Measurements from ENCODE around the gene ENO4.

Gene ENO4

DNA sequence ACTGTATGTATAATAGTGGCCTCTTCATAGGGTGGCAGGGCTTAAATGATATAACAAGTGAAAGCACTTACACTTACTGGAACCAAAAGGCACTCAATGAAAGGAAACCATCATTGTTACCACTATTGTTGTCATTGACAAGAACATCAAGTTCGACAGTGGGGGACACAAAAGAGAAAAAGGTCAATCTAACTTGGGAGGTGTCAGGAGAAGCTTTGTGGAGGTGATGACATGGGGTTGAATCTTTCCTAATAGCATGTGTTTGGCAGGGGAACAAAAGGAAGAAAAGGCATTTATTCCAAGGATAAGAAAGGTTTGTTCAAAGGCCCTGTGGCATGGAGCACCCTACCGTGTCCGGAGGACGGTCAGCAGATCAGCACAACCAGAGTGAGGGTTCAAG is 18.2 kb upstream of the ENO4 start:
- DNase-seq = no peak

DNA sequence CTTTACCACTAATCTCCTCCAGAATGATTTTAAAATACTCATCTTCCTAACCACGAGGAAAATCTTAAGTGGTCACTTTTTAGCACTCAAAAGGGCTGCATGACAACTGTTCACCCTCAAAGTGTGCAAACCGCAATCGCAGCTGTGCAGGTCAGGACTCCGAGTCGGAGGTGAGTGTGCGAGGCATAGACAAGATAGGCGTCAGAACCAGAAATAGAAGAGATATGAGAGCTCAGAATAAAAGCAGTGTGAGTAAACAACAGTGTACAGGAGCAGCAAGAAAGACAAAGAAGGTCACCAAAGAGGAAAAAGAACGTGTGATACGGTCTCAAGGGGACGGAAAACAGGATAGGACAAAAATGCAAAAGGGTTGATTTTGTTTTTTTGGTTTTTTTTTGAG is 17.5 kb upstream of the ENO4 start:
- no peak for DNase-seq

DNA sequence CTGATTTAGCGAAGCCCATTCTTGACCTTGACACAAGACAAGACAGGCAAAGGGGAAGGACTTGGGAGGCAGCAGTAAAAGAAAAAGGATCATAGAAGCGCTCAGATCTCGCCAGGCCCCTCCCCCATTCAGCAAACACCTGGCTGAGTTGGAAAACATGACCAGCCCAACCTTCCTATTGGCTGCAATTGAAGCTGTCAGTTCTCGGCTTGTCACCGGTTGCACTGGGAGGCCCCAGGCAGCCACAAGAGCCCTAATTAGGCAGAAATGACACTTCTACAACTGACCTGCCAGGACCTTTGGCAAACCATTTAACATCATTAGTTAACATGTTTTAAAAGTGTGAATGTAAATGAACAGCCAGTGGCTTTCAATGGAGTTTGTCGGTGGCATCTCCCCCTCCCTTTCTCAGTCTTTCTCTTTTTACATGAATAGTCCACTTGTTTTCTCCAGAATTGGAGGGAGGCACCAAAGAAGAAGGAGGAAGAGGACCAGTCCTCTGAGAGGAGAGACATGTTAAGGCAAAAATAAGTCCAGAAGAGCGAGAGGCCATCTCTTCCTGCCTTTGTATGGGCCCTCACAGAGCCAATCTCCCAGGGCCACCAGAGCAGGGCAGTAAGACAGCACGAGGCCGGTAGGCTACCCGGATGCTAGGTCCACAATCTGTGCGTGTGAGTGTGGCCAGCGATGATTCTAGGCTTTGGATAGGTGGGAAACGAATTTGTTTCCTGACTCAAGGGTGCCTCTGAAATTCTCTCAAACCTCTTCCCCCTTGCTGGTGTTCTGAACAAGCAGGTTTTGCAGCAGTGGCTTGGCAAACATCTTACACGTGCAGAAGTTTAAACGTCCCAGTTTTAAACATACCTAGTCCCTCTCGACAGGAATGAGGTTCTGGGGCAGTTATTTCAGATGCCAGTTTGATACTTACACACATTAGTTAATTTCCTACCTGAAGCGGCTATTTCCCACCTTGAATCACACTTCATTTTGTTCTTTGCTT is 15.0 kb upstream of the ENO4 start:
- DNase-seq = peak; percentile 26

DNA sequence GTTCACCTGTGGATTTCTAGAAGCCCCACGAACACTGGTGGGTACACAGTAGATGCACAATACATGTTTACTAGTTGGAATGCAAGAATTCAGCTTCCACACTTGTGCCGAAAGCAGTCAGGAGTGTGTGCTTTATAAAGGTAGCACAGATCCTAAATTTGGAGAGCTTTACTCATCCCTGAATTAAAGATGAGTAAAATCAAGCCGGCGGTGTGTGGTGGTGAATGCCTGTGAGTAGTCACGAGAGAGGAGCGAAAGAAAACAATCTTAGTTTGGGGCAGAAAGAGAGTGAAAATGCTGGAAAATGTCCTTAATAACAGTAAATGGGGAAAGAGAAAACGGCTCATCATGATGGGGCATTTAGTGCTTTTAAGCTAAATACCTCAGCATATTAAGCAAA is 13.6 kb upstream of the ENO4 start:
- no peak for DNase-seq

DNA sequence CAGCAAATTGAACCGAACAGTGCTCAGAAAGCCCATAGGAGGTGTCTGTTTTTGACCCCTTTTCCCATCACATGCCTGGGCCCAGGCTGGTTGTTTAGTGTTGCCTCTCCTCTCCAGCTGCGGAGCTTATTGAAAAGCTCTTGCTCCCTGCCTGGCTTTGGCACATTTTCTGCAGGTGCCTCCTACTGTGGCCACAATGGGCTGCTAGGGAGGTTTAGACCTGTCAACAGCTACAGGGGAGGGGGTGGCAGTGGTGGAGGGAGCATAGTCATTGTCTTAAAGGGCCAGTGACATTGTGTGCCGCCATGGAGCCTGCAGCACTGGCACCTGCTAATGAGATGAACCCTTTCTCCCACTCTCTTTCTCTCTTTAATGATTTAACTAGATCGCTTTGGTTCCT is 13.2 kb upstream of the ENO4 start:
- peak; percentile 46 for DNase-seq

DNA sequence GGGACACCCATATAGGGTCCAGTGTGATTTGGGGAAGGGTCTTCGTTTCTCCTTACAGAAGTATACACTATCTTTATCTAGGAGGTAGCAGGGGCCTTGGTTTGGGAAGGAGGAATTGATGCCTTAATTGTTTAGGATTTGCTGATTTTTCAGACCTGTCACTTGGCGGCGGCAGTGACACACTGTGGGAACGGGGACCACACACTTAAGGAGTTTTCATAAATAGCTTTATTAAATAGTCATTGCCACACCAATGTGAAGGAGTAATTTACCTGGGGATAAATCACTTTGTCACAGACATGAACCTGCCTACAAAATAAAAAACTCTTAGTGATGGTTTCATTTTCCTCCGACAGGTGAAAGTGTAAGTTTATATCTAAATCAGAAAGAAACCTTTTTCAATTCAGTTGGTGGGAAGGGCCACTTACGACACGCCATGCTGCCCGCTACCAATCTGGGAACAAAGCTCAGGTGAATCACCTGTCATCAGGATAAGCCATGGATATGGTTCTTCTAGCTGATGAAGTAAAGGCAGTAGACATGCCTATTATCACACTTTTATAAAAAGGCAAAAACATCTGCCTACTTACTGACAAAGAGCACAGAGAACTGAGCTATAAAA is 12.3 kb upstream of the ENO4 start:
- DNase-seq = no peak

DNA sequence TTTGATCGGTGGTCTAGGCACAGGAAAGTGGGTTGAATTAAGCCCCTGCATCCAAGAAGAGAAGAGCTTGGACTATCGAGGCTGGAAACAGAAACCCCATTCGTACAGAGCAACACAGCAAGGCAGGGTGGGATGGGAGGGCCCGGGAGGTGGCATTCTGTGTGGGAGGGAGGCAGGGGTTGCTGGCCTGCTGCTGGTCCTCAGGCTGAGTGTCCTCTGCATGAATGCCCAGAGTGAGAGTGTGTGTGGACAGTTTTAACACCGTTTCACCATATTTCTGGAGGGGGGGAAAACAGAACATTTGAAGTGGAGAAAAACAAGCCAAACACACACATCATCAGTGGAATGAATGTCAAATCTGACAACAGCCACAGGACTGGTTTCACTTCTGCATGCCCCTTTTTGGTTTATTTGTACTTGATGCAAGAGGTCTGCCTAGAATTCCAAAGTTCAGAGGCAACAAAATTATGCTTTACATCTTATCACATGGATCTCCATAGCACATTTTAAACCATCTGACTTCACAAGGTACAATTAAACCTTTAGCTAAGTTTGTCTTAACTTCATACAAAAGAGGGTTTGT is 11.1 kb upstream of the ENO4 start:
- DNase-seq = no peak

DNA sequence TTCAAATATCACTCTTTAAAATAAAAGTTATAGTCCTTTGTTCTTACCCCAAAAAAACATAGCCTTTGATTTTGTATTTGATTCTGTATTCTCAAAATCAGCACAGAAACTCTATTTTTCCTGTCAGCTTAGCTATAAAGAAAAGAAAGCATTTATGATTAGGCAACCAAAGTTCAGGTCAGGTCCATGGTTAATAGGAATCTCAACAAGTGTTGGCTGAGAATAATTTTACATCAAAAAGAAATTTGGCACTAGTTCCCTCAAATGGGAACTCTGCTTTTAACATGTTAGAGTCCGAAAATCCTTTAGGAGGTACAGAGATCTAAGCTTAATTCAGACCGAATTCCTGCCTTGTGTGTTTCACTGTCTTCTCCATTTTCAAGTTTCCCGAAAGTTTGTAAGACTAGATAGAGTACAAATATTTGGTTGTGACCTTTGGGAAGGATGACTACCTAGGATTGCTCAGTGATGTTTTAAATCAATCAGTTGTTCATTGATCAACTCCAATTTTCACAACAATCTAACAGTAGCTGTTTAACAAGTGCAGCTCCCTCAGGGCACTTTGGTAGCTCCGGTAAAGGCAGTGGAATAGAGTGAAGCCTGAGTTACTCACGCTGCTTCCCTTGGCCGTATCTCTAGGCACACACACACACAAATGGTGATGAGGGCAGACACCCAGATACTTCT is 8.8 kb upstream of the ENO4 start:
- DNase-seq = no peak

DNA sequence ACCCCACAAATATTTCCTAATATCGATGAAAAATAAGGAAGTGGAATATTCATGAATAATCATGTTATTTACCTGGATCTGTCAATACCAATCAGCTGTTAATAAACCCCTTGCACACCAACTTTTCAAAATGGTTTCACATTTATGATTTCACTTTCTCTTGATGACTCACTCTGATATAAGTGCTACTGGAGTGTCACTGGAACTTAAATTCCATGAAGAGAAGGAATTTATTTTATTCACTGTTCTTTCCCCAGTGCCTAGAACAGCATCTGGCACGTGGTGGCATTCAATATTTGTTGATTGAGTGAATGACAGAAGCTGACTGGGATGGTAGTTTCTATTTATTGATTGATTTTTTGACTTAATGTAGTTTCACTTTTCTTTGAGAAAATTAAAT is 3.5 kb upstream of the ENO4 start:
- DNase-seq = no peak

DNA sequence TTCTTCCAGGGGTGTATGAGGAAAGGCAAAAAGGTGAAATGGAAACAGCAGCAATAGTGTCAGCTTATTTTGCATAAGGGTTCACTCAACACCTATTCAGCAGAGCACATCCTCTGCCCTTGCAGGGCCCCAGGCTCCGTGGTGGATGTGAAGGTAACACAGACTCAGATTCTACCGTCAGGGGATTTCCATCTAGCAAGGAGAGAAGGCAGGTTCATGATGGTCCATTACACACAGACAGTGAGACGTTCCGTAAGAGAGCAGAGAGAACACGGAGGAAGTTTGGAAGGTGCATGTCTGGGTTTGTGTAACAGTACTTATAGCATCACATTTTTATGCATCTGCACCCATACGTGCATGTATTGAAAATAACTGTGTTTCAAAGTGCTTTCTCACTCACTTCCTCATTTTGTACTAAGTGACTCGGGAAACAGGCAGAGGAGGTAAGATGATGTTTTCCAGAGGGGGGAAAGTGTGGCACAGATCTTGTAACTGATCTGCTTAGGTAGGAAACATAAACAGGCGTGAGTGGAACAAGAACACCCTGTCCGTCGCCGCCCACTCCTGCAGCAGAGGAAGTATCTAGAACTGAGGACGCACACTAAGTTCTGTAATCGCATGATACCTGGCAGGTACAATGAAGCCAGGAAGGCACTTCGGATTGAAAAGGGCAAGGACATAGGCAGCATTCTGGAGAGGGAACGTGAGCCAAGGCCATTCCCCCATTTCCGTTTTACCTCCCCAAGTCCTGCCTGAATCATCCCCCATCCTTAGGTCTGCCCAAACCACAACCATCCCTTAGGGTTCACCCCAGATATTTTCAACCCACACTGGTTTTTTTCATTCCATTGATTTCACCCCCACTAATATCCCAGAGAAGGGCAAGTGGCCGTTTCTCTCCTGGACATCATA is 1.0 kb upstream of the ENO4 start:
- DNase-seq = no peak

DNA sequence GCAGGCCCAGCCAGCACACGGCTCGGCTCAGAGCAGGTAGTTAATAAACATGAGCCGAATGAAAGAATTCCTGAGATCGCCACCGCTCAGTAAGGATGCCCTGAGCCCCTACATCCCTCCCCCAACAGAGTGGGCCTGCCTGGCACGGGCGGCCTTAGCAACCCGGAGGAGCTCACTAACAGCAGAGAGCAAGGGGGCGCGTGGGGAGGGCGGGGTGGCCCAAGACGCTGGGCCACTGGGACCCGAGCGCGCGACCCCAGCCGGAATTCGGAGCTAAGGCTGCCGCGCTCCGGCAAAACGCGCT is 403 bp upstream of the ENO4 start:
- no peak for DNase-seq

DNA sequence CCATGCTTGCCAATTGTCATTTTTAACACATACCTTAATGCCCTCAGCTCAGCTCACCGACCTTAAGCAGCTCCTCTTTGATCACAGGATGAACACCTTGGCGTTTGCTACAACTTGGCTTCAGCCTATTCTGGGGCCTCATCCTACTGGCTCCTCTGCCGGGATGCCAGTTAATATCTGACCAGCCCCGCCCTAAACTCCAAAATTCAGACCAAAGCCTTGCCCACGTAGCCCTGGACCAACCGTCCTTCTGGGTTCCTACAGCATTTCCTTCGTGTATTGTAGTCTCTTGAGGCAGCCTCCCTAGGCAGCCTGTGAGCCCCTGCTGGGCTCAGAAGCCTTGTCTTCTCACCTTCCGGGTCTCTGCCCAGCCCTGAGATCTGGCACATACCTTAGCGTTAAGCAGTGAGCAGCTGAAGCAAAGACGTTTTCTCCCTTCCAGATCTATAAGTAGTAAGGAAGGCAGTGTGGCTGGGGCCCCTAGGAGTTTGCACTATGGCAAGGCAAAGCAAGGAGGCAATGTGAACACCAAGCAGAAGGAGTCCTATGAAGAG is 836 bp downstream of the ENO4 start:
- no peak for DNase-seq

DNA sequence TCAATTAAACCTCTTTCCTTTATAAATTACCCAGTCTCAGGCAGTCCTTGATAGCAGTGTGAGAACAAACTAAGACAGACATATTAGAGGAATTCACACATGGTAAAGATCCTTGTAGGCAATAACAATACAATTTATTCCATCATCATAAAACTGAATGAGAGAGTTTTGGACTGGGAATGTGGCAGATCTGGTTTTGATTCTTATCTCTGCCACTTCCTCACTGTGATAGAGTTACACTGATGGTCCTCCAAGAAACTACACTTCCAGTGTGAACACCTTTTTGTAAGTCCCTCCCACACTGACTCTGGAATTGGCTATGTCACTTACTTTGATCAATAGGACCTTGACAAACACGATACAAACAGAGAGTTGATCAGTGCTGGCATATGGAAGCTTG is 2.9 kb downstream of the ENO4 start:
- no peak for DNase-seq

DNA sequence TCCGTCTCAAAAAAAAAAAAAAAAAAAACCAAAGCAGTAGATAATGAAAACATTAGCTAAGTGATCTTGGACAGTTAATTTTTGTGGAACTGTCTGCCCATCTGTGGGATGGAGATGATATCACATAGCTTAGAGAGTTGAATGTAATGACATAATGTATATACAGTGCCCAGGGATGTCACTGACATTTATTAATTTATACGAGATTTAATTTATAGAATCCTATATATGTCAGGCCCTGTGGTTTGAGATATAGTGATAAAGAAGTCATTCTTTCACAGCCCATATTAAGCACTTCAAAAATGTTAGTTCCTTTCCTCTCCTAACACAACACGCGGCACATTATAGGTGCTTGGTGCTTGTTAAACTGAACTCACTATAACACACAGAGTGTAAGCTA is 4.0 kb downstream of the ENO4 start:
- no peak for DNase-seq

DNA sequence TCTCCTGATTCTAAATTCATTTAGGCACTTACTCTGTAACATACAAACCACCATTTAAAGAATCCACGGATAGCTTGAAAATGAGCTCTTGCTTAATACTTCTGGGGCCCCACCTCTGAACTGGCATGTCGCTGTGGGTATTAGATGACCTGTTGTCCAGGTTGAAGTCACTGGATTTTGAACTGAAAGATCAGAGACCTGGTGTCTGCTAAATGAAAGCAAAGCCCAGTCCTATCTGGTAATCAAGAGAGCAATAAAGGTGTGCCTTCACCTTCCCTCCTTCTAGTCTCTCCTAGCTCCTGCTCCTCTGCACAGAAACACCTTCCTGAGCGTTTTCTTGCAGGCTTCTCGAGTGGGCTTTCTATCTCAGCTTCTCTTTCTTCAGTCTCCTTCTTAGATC is 4.4 kb downstream of the ENO4 start:
- DNase-seq = no peak

DNA sequence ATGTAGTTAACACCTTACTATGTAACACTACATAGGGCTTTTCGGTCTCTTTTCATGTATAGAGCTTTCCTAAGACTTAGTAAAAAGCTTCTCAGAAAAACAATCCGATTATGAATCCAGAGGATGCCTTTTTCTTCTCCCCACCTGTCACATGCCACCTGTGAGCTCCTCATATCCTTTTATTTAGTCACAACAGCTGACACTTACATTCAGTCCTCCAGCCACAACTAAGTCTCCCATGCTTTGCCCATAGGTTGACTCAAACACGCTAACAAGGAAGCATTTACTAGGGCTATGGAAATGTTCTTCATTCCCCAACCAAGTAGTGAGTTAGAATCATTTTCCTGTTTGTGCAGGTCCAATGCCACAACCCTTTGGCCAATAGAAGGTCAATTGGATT is 7.9 kb downstream of the ENO4 start:
- no peak for DNase-seq

DNA sequence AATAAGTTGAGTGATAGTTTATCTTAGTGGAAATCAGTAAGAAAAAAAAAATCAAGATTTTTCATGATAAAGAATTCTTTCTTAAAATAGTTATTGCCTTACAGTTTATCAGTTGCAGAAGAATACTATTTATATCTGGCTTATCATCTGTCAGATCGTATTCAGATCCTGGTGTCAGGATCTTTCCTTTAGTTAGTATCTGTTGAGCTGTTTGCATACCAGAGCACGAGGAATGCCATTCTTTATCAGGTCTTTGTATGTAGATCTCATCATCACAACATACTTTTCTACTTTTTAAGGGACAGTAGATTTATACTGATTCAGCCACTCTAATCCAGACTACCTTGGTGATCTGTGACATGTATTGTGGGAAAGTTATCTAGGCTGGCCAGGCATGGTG is 12.5 kb downstream of the ENO4 start:
- DNase-seq = no peak

DNA sequence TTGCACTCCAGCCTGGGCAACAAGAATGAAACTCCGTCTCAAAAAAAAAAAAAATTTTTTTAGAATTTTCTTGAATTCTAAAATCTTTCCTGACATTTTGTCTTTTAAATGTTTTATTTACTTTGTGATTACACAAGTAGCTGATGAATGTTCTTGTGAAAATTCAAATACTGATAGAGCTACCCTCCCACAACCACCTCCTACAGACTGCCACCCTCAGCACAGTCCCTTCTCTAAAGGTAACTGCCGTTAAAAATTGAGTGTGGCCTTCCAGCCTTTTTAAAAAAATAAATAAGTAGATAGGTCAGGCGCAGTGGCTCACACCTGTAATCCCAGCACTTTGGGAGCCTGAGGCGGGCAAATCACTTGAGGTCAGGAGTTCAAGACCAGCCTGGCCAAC is 15.1 kb downstream of the ENO4 start:
- no peak for DNase-seq

DNA sequence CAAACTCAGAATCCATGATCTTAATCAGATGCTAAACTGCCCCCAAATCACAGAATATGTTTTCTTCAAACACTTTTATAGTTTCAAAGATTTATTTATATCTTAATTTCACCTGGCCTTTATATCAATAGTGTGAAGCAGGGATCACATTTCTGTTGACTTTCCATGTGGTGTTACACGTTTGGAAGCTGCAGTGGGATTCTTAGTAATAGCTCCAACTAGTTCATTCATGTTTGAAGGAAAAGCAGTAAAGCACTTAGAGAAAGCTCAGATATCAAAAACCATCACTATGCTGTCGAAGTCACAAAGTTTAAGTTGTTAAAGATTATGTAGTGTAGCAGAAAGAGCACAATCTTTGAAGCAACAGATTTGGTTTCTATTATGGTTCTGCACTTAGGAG is 16.8 kb downstream of the ENO4 start:
- no peak for DNase-seq

DNA sequence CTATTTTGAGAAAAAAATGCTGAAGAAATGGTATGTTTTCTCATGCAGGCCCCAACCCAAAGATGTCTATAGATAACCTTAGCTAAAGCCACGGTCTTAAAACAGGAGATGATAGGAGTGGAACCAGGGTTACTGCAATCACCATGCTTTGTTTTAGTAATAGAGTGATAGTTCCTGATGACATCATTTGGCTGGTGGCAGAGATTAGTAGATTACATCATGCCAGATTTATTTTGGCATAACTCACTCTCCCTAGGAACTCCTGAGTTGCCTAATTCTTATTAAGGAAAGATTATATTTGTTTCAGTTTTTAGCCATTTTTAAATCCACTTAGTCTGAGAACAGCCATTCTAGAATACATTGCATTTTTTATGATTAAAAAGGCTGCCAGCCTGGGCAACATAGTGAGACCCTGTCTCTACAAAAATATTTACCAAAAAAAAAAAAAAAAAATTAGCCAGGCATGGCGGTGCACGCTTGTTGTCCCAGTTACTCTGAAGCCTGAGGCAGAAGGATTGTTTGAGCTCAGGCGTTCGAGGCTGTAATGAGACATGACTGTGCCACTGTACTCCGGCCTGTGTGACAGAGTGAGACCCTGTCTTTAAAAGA is 17.8 kb downstream of the ENO4 start:
- DNase-seq = no peak

DNA sequence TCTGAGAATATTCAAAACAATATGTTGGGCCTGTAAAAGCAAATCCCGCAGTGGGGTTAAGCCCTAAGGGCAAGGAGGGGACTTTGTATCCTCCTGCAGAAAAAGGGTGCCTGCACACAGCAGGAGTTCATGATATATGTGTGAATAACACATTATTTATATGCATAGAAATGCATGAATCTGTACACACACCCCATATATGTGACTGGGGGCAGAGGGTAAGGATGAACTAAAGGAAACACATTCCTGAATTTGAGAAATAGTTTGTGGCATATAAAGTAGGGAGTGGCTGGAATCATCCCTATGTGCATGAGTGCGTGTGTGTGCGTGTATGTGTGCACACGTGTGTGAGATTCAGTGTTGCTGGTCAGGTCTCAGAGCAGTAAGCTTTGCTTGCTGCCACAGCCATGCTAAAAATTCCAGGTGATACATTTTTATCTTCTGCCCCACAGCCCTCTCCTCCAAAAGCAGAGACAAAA is 18.9 kb downstream of the ENO4 start:
- DNase-seq = no peak

DNA sequence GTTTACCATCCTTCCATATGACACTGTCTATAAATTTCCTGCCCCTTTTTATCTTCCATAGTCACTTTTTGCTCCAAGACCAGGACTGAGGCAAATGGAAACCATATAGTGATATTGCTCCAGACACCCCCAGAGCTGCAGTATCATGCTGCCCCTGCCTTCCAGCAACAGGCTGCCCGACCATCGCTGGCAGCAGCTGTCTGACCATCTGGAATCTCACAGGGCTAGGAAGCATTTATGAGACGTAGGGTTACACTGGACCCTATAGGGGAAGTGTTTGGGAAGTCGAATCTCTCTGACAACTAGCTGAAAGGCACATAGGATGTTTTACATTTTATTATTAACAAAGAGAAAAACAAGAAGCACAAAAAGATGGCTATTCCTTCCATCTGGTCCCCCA is 19.4 kb downstream of the ENO4 start:
- no peak for DNase-seq
